Lower leg skin (tissue), 3 donors: ENCODE data around the gene PLEKHA8.

Experiments used
- POLR2A ChIP-seq, 2 donors: fragments of 450-650 bp; IDR thresholded peaks; one replicate each; pipeline ENCODE4 v1.6.1; 2016 to 2017; ENCODE audit warnings: antibody characterized with exemption in 2 of 2, mild to moderate bottlenecking in 1 of 2, moderate library complexity in 1 of 2
- TF ChIP-seq, protein P1 (sequence below), 3 donors: fragments of 450-650 bp; IDR thresholded peaks; one replicate each; pipeline ENCODE4 v1.5.1; 2016; ENCODE audit warnings: antibody characterized with exemption in 3 of 3, mild to moderate bottlenecking in 3 of 3, moderate library complexity in 2 of 3

DNA sequence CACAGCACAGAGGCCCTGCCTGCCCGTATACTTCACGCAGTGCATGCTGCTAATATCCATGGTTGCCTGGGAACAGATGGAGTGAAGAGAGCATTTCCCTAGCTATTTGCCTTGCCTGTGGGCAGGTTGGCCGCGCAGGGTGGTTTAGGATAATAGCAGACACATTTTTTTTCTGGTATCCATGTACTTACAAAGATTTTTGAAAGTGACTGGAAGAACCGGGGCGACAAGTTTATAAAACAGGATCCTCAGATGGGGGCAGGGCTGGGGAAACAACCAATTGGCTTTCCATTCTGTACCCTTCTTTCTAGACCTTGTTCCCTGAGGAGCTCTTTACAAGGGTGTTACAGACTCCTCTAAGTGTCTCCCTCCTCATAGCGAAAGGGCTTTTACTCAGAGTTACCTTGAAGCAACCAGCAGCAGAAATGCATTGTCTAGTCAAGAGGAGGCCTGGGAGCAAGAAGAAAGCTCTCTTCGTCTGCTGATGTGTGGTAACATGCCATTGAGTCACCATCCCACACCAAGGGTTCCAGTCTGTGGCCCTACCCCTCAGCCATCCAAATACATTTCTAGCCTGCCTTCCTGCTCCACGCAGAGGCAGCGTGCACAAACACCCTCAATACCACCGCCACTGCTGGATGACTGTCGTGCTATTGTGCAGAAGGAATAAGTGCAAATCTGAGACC, 138.1 kb downstream of the PLEKHA8 start:
- TF ChIP-seq, protein P1, sequence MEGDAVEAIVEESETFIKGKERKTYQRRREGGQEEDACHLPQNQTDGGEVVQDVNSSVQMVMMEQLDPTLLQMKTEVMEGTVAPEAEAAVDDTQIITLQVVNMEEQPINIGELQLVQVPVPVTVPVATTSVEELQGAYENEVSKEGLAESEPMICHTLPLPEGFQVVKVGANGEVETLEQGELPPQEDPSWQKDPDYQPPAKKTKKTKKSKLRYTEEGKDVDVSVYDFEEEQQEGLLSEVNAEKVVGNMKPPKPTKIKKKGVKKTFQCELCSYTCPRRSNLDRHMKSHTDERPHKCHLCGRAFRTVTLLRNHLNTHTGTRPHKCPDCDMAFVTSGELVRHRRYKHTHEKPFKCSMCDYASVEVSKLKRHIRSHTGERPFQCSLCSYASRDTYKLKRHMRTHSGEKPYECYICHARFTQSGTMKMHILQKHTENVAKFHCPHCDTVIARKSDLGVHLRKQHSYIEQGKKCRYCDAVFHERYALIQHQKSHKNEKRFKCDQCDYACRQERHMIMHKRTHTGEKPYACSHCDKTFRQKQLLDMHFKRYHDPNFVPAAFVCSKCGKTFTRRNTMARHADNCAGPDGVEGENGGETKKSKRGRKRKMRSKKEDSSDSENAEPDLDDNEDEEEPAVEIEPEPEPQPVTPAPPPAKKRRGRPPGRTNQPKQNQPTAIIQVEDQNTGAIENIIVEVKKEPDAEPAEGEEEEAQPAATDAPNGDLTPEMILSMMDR (IDR thresholded peaks at IDR 0.05) = no peak
- no peak for TF ChIP-seq POLR2A (IDR thresholded peaks at IDR 0.05)
